GM19193 (cell line): ENCODE measurements around the gene CACNA1F.

Experiments
- POLR2A ChIP-seq: IDR thresholded peaks from 4 replicates; pipeline ENCODE4 v1.6.1; 2011; ENCODE audit not compliant: insufficient read depth, insufficient read length; ENCODE audit errors: extremely low read depth

Gene CACNA1F

DNA sequence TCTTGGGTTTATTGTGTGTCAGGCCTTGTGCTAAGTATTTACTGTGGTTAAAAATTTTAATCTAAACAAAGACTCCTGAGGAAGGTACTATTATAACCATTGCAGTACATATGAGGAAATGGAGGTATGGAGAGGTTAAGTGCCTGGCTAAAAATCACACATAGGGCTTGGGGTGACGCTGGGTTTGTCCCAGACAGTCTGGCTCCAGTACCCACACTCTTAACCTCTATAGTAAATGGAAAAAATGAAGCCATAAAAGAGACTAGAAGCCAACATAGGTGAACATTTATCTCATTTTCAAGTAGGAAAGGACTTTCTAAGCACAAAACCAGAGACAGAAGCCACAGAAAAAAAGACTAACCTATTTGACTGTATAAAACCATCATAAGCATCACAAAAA is 29.5 kb upstream of the CACNA1F start:
- no peak for TF ChIP-seq POLR2A

DNA sequence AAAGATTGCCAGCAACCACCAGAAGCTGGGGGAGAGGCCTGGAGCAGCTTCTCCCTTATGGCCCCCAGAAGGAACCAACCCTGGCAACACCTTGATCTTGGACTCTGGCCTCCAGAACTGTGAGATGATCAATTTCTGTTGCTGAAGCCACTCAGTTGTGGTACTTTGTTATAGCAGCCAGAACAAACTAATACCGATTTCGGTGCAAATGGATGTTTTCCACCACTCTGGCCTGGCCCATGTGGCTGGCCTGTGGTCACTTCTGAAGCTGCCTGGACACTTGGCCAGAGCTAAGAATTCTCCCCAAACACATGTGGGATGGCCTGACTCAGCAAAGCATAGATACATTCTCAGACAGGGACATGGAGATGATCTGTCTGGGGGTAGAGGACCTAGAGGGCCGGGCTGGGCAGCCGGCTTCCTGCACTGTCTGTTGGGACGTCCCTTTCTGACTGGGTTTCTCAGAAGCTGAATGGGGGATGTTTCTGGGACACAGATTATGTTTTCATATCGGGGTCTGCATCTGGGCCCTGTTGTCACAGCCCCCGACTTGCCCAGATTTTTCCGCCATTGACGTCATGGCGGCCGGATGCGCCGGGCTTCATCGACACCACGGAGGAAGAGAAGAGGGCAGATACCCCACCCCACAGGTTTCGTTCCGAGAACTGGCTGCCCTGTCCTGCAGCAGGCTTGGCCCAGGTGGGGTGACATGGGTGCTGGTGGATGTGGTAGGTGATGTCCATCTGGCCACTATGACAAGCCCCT is 27.3 kb upstream of the CACNA1F start:
- no peak for TF ChIP-seq POLR2A

DNA sequence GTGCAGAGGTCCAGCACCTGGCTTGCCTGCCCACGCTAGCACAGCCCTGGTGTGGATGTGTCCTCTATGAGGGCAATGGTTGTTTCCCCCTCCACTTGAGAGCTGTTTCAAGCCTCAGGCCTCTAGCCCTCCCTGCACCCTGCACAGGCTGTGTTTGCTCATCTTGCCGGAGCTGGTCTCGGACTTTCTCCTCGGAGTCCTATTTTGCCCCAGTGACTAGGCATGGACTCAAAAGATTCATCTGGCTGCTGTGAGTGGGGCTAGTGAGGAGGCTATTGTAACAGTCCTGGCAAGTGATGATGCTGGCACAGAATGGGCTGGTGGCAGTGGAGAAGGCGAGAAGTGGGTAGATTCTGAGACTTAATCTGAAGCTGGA is 25.6 kb upstream of the CACNA1F start:
- TF ChIP-seq POLR2A: no peak

DNA sequence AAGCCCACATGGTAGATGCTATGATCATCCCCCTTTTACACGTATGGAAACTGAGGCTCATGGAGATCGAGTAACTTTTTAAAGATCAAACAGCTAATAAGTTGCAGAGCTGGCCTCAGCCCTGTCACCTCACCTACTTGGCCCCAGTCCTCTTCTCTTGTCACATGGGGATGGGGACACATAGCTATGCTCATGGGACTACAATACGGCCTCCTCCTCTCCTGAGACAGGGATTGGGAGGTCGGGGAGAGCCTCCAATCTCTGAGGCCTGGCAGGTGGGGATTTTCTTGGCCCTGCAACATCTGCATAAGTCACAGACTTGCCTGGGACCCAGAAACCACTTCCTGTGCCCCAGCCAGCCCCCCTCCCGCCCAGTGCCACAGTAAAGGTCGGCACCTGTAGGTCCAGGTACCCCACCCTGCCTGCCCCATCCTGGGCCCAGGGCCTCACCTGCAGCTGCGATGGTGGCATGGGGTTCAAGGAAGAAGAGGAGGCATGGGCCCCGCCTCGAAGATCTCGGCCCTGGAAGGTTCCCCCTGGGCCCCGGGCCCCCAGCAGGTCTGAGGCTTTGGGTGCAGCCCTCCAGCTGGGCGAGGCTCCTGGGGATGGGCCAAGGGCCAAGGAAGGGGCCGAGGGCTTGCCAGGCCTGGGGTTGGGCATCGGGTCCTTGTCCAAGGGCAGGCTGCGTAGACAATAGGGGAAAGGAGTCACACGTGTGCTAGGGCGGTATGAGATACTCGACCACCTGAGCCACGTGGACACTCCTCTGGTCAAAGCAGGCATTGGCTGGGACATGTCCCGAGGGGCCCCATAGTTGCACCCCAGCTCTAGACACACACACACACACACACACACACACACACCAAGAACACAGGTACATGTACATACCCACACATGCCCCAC is 25.0 kb upstream of the CACNA1F start:
- no peak for TF ChIP-seq POLR2A

DNA sequence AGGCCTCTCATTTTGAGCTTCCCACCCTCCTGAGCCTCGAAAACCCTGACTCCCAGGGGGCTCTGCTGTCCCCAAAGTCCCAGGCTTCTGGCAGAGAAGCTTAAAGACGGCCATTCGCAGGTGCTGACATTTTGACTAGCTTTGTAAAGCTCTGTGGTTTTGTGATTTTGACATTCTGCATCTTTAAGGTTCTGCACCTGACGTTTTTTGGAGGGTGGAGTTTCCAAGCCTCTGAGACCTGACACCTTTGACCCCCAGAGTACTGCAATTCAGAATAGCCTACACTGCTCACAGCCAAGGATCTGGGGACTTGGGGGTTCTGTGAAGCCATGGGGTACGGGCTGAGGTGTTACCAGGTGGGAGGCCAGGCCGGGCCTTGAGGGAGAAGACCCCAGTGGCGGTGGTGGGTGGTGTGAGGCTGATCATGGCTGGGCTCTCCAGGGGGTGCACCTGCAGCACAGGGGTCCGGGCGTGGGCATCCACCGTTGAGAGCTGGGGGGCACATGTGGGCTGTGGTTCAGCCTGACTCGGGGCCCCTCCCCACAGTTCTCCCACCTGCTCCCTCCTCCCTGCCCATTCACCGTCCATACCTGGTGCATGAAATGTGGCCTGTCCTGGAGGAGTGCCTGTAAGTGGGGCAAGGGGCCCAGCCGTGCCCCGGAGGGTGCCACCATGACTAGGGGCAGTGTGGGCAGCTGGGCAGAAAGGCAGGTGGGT is 24.1 kb upstream of the CACNA1F start:
- TF ChIP-seq POLR2A: no peak

DNA sequence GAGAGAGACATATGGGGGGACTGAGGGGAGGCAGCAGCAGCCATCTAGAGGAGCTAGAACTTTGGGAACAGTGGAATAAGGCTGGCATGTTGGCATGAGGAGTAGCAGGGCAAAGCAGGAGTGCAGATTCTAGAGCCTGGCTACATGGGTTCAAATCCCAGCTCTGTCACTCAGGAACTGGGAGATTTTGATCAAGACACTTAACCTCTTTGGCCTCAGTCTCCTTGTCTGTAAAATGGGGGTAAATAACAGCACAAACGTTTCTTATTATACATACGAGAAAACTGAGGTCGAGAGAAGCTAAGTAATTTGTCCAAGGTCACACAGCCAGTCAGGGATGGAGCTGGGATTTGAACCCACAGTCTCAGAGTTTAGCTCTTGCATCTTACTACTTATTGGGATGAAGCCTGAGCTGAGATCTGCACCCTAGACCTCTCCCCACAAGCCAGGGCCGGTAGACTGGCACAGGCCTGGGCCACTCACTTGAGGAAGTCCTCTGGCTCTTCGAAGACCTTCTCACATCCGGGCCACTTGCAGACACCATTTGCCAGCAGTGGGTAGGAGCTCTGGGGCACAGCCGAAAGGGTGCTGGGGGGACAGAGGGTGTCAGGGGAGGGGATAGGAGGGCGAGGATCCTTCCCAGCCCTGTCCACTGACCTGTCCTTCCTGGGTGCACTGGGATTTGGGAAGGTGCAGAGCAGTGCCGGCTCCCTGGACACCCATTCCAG is 23.3 kb upstream of the CACNA1F start:
- no peak for TF ChIP-seq POLR2A

DNA sequence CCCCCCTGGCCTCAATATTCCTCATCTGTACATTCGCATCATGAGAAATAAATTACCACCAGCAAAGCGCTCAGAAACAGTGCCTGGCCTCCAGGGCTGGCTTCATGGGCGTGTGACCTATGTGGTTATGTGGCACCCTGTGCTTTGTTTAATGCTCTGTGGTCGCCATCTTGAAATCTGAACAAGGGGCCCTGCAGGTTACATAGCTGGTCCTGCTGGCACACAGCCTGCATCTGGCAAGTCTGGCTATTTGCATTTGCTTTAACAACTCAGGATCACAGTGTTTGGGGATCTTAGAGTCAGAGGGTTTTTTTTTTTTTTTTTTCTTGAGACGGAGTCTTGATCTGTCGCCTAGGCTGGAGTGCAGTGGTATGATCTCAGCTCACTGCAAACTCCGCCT is 21.5 kb upstream of the CACNA1F start:
- TF ChIP-seq POLR2A: no peak

DNA sequence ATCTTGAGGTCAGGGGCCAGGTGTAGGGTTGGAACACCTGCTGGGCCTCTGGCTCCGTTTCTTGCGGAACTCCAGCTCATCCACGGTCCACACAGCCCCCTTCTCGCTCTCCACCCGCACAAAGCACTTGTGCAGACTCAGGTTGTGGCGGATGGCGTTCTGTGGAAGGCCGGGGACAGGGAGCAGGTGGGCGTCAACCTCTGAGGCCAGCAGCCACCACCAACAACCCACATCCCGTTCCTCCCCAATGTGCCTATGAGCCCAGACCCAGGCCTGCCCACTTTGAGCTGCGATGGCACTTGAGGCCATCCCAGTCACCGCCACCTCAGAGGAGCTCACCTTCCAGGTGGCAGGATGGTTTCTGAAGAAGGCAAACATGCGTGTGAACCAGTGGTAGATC is 18.2 kb upstream of the CACNA1F start:
- no peak for TF ChIP-seq POLR2A

DNA sequence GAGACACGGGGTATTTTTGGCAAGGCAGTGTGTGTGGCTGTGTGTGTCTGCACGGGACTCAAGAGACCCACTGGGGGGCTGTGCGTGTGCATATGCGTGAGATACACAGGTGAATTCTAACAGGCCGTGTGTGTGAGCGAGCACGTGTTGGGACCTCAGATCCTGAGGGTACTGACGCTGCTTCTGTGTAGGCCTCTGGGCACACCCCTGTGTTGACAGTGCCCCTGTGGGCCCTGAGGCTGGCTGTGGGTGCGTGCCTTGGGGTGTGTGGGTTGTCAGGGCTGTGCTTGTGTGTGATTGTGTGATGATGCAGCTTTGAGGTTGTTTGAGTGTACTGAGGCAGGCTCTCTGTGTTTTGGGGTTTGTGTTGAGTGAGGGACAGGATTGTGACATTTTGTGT is 17.4 kb upstream of the CACNA1F start:
- TF ChIP-seq POLR2A: no peak

DNA sequence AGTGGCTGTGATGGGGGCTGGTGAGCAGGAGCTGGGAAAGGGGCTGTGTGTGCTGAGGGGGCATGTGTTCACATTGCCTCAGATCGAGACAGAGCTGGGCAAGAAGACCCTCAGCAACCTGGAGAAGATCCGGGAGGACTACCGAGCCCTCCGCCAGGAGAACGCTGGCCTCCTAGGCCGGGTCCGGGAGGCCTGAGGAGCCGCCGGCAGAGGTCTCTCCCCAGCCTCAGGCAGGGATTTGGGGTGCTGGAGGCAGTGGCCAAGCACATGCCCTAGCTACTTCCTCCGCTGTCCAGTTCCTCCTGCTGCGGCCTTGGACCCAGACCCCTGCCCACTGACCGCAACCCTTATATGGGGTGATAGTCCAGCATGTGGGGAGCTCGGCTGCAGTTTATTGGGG is 16.9 kb upstream of the CACNA1F start:
- no peak for TF ChIP-seq POLR2A

DNA sequence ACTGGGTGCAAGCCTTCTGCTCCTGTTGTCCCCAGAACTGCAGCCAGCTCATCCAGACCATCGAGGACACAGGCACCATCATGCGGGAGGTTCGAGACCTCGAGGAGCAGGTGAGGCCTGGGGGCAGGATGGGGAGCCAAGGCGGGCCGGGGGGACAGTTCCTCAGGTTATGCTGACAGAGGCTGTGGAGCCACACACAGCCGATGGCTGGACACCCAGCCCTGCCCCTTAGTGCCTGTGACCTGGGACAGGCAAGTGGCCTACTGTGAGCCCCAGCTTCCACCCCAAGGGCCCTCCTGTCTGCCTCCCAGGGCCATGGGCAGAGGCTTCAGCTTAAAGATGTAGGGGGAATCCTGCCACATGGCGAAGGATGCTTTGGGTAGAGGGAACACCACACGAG is 16.5 kb upstream of the CACNA1F start:
- TF ChIP-seq POLR2A: no peak

DNA sequence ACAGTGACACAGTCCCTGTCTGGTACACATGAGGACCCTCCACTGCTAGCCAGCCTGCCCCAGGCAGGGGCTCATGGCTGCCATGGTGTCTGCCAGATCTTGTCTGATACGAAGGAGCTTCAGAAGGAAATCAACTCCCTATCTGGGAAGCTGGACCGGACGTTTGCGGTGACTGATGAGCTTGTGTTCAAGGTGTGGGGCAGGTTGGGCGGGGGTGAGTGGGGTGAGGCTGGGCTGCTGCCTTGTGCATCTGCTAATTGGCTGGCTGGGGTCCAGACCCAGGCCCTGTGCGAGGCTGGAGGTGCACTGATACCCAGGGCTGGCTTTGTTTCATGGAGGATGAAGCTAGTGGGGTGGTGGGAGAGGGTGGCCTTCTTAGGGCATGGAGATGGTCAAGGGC is 15.9 kb upstream of the CACNA1F start:
- TF ChIP-seq POLR2A: no peak

DNA sequence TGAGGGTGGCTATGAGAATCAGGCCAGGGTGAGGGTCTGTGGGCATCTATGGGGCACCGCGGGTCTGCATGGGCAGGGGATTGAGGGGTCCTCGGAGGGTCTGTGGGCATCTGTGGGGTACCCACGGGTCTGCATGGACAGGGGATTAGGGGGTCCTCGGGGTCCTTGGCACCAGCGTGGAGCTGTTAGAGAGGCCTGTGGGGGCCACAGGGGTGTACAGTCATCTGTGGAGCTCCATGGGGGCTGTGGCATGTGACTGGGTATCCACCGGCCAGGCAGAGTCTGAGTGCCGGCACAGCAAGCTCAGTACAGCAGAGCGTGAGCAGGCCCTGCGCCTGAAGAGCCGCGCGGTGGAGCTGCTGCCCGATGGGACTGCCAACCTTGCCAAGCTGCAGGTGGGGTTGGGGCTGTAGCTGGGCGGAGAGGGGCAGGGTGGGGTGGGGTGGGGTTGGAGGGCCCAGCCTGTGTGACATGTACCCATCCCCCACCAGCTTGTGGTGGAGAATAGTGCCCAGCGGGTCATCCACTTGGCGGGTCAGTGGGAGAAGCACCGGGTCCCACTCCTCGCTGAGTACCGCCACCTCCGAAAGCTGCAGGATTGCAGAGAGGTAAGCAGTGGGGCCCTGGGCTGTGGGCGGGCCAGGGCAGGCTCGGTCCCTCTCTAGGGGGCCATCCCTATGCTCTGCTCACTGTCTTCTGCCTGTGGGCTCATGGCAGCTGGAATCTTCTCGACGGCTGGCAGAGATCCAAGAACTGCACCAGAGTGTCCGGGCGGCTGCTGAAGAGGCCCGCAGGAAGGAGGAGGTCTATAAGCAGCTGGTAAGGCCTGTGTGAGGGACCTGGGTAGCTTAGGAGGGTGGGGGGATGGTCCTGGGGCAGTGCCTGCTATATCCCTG is 15.0 kb upstream of the CACNA1F start:
- no peak for TF ChIP-seq POLR2A

DNA sequence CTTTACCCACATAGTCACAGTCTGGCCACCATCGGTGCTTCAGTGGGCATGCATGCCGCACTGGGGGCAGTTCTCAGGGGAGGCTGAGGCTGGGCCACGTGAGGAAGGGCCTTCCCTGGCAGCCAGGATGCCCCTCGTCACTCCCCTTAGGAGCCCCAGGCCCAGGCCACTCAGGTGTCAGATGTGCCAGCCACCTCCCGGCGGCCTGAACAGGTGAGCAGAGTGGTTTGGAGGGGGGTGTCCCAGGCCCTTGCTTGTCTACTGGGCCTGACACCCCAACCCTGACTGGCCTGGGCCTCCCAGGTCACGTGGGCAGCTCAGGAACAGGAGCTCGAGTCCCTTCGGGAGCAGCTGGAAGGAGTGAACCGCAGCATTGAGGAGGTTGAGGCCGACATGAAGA is 14.2 kb upstream of the CACNA1F start:
- TF ChIP-seq POLR2A: no peak
